WERI-Rb-1 (cell line): ENCODE data around the gene AFF1.
"Not testable (repeated sequence)": the region's sequence is repeated elsewhere in the genome, so short reads cannot be mapped to it uniquely, and the experiment has no call there.

Experiments
- DNase-seq: peaks from one replicate; pipeline ENCODE4 v3.0.0-alpha.2; 2020
- H3K27ac ChIP-seq: fragments of 250-450 bp; sonication (Bioruptor Pico); 2 replicates; pipeline ENCODE4 v1.5.1; 2020; ENCODE audit warnings: mild to moderate bottlenecking, moderate library complexity
- H3K27me3 ChIP-seq: fragments of 250-450 bp; sonication (Bioruptor Pico); 2 replicates; pipeline ENCODE4 v1.5.1; 2021; ENCODE audit warnings: mild to moderate bottlenecking, low read depth, moderate library complexity; ENCODE audit not compliant: insufficient read depth, severe bottlenecking
- H3K36me3 ChIP-seq: fragments of 250-450 bp; sonication (Bioruptor Pico); 2 replicates; pipeline ENCODE4 v1.5.1; 2020; ENCODE audit warnings: mild to moderate bottlenecking, moderate library complexity
- H3K4me3 ChIP-seq: 2 replicates; pipeline ENCODE4 v1.5.1; 2011; ENCODE audit warnings: low read depth, mild to moderate bottlenecking, control low read depth, low read length
- H3K9me3 ChIP-seq: fragments of 250-450 bp; sonication (Bioruptor Pico); 2 replicates; pipeline ENCODE4 v1.5.1; 2021; ENCODE audit warnings: mild to moderate bottlenecking, moderate library complexity; ENCODE audit not compliant: severe bottlenecking
- CTCF ChIP-seq: IDR thresholded peaks from 2 replicates; pipeline ENCODE4 v1.5.1; 2011; ENCODE audit warnings: low read depth, mild to moderate bottlenecking, control low read depth, inconsistent platforms, low read length

The AFF1 gene

DNA sequence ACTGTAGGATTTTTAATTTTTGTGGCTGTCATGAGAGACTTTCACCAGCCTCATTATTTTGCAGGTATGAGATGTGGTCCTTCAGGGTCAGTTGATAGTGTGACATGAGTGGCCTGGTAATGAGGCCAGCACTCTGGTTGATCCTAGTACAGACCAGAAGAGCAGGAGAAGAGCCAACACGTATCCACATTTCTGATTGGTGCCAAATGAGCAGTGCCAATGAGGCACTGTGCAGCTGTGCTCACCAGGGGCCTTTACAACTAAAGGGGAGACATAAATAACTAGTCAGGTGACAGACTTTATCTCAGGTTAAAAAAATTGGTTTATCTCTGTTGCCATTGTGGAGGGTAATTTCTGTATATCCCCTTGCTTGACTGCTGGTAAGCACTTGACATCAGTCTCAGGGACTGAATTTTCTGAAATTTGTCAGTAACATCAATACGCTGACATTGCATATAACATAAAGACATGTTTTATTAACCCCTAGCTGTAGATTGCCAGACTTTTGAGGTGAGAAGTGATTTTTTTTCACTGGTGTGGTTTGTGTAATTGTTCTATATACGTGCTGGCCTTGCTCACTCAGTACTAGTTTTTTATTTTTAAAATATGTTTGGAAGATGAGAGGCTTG, 101.2 kb downstream of the AFF1 start:
- no peak overlapping the region for H3K27ac ChIP-seq
- H3K4me3 ChIP-seq = no peak overlapping the region
- no peak for TF ChIP-seq CTCF
- no peaks in the 10 kb centered on the region for H3K36me3 ChIP-seq
- no peak for DNase-seq
- no peaks in the 10 kb centered on the region for H3K9me3 ChIP-seq
- no peaks in the 10 kb centered on the region for H3K27me3 ChIP-seq

DNA sequence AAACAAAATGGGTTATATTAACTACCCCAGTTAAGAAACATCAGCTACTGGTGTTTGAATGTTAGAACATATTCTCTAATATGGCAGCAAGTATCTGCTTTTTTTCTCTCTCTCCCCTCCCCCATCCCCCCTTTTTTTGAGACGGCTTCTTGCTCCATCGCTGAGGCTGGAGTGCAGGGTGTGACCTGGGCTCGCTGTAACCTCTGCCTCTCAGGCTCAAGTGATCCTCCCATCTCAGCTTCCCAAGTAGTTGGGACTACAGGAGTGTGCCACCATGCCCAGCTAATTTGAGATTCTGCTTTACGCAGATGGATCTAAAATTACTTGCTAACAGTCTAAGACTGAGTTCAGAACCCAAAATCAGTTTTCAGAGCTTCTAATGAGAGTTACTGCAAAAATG, 101.9 kb downstream of the AFF1 start:
- no peak for DNase-seq
- Histone ChIP-seq H3K9me3 (no peaks in the 10 kb centered on the region), H3K27me3 (no peaks in the 10 kb centered on the region), H3K36me3 (no peaks in the 10 kb centered on the region), H3K4me3 (no peak overlapping the region), H3K27ac (no peak overlapping the region; the same call in 1 of the 2 replicates)
- no peak for TF ChIP-seq CTCF

- H3K9me3 ChIP-seq, H3K27me3 ChIP-seq, H3K36me3 ChIP-seq, H3K27ac ChIP-seq, H3K4me3 ChIP-seq, DNase-seq: not testable (repeated sequence)
These were observed 102.4 kb downstream of the AFF1 start for GRCh38 chr4:87037171-87037570.

- Histone ChIP-seq H3K36me3 (no peaks in the 10 kb centered on the region), H3K4me3 (no peak overlapping the region), H3K27me3 (no peaks in the 10 kb centered on the region), H3K9me3 (no peaks in the 10 kb centered on the region), H3K27ac (peak overlapping the region; percentile 32)
- DNase-seq = no peak
- TF ChIP-seq CTCF = no peak
These were observed 103.0 kb downstream of the AFF1 start for GRCh38 chr4:87037671-87038334.

- no peaks in the 10 kb centered on the region for H3K36me3 ChIP-seq
- H3K9me3 ChIP-seq = no peaks in the 10 kb centered on the region
- DNase-seq = peak; percentile 58
- H3K27me3 ChIP-seq = no peaks in the 10 kb centered on the region
- TF ChIP-seq CTCF = no peak
- no peak overlapping the region for H3K4me3 ChIP-seq
- 0 out of 2 replicates have a peak overlapping the region, but pooled peaks have one; percentile 35 for H3K27ac ChIP-seq
These were observed 104.2 kb downstream of the AFF1 start for GRCh38 chr4:87038837-87039615.

DNA sequence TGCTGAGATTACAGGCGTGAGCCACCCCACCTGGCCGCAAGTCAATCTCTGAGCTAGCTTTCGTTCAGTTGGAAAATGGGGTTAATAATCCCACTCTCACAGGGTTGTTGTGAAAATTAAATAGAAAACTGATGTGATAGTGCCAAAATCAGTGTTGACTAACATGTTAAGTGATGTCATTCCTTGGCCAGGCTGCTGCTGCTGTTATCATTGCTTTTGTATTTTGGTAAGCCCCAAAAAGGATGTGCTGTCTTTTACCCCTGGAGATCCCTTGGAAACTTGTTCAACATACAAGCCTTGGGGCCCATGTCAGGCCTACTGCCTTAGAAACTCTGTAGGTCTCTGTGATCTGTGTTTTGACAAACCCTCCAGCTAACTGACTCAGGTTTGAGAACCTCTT, 106.3 kb downstream of the AFF1 start:
- Histone ChIP-seq H3K27ac (no peak overlapping the region), H3K4me3 (no peak overlapping the region), H3K9me3 (no peaks in the 10 kb centered on the region), H3K36me3 (peaks cover 5% of the 10 kb centered on the region), H3K27me3 (no peaks in the 10 kb centered on the region)
- no peak for TF ChIP-seq CTCF
- no peak for DNase-seq
